VCaP (cell line): Measurements from ENCODE around the gene SLC25A12.

ENCODE experiments used
- H3K27ac ChIP-seq: fragments of 450-650 bp; 2 replicates; pipeline ENCODE4 v1.5.1; 2017
- CTCF ChIP-seq: fragments of 450-650 bp; conservative IDR thresholded peaks from 2 replicates; pipeline ENCODE4 v1.5.1; 2017; ENCODE audit warnings: mild to moderate bottlenecking, moderate library complexity

The SLC25A12 gene

GRCh38 chr2:171922230-171923022 lies 28.4 kb upstream of the SLC25A12 start, which contains the start of gene HAT1:
HAT1 (plus strand) TSS chr2:171922461; CDS start chr2:171922501, 40 bp downstream.
- no peak for TF ChIP-seq CTCF

GRCh38 chr2:171921970-171922229 lies 27.9 kb upstream of the SLC25A12 start:
- H3K27ac ChIP-seq, result peak overlapping the region; percentile 77
- TF ChIP-seq CTCF, result no peak

More at GRCh38 chr2:171922230-171923022, 28.4 kb upstream of the SLC25A12 start, which contains the start of gene HAT1:
- H3K27ac ChIP-seq, result peak within 1 kb of the TSS; percentile 77

GRCh38 chr2:171919453-171919852 lies 25.4 kb upstream of the SLC25A12 start:
- TF ChIP-seq CTCF, result no peak
- H3K27ac ChIP-seq, result no peak overlapping the region

GRCh38 chr2:171913517-171913916 lies 19.5 kb upstream of the SLC25A12 start:
- no peak for TF ChIP-seq CTCF
- H3K27ac ChIP-seq, result no peak overlapping the region

- no peak for TF ChIP-seq CTCF
- H3K27ac ChIP-seq, result no peak overlapping the region
Observed at GRCh38 chr2:171910494-171910893, 16.4 kb upstream of the SLC25A12 start.

GRCh38 chr2:171909266-171909665 lies 15.2 kb upstream of the SLC25A12 start:
- no peak for TF ChIP-seq CTCF
- no peak overlapping the region for H3K27ac ChIP-seq

GRCh38 chr2:171908235-171908634 lies 14.2 kb upstream of the SLC25A12 start:
- H3K27ac ChIP-seq, result no peak overlapping the region
- no peak for TF ChIP-seq CTCF
